ENCODE data around the gene SGMS1. TPM values are rescaled to one million over a fixed set of nuclear protein-coding genes. Genes with fewer than 3 reads are reported as not detected.

SGMS1 gene
- total RNA-seq, 6 experiments from 2014 or later, result 13.6 to 49.8 (median 20.0) TPM

- ATAC-seq, result no peak
- intact Hi-C loops (cut with DNase I), result no loop called here
- no peaks in the 10 kb centered on the region for H3K9me3 ChIP-seq
- no peaks in the 10 kb centered on the region for H3K27me3 ChIP-seq
- 90% methylated on average over 8 of the region's 8 CpGs for whole genome bisulfite sequencing (ENCODE audit: insufficient coverage, low coverage, low lambda C conversion rate, missing lambda C conversion rate)
- H3K27ac ChIP-seq, result no peak overlapping the region
- H3K4me1 ChIP-seq, result no peaks in the 10 kb centered on the region
- no peak for TF ChIP-seq POLR2A (IDR thresholded peaks at IDR 0.05)
- no peak for TF ChIP-seq CTCF (IDR thresholded peaks at IDR 0.05)
- H3K4me3 ChIP-seq, result no peak overlapping the region
- DNase-seq, result no peak
- peaks cover 0 to 11% (median 5%) of the 10 kb centered on the region in 4 donors for H3K36me3 ChIP-seq
These were observed 319.1 kb downstream of the SGMS1 start for GRCh38 chr10:50304660-50305059.

- DNase-seq (no peak), ATAC-seq (no peak)
- Histone ChIP-seq H3K4me1 (no peaks in the 10 kb centered on the region), H3K27ac (no peak overlapping the region), H3K4me3 (no peak overlapping the region), H3K9me3 (no peaks in the 10 kb centered on the region), H3K36me3 (no peaks in the 10 kb centered on the region), H3K27me3 (no peaks in the 10 kb centered on the region)
- no peak for TF ChIP-seq POLR2A (IDR thresholded peaks at IDR 0.05)
- no peak for TF ChIP-seq CTCF (IDR thresholded peaks at IDR 0.05)
- intact Hi-C loops (cut with DNase I), result no loop called here
- WGBS (ENCODE audit: insufficient coverage, low coverage, low lambda C conversion rate, missing lambda C conversion rate), result 90% methylated on average over 1 of the region's 1 CpG
These were observed 323.6 kb downstream of the SGMS1 start for GRCh38 chr10:50299948-50300669.

DNA sequence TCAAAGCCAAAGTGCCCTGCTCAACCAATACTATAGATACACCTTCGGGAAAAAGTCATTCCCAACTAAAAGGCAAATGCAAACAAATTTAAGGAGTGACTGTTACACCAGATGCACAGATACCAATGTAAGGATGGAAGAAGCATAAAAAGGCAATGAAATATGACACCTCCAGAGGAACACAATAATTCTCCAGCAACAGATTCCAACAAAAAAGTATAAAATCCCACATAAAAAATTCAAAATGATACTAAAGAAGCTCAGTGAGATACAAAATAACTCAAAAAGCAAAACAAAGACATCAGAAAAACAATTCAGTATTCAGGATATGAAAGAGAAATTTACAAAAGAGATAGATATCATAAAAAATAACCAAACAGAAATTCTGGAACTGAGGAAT is 328.4 kb downstream of the SGMS1 start:
- no peak for TF ChIP-seq CTCF (IDR thresholded peaks at IDR 0.05)
- TF ChIP-seq POLR2A (IDR thresholded peaks at IDR 0.05), result no peak

GRCh38 chr10:50294582-50294981 is 329.2 kb downstream of the SGMS1 start:
- no peaks in the 10 kb centered on the region for H3K27me3 ChIP-seq
- no CpG with 5 or more reads among the region's 1 CpG for WGBS (ENCODE audit: insufficient coverage, low coverage, low lambda C conversion rate, missing lambda C conversion rate)
- no peak overlapping the region for H3K27ac ChIP-seq
- no peak for ATAC-seq
- no peak overlapping the region for H3K4me3 ChIP-seq
- no peaks in the 10 kb centered on the region for H3K4me1 ChIP-seq
- H3K36me3 ChIP-seq, result no peaks in the 10 kb centered on the region
- no peaks in the 10 kb centered on the region for H3K9me3 ChIP-seq
- no peak for DNase-seq
- TF ChIP-seq CTCF (IDR thresholded peaks at IDR 0.05) (no peak), POLR2A (IDR thresholded peaks at IDR 0.05) (no peak)
- intact Hi-C loops (cut with DNase I), result no loop called here

More for the DNA sequence above, 328.4 kb downstream of the SGMS1 start:
- no peaks in the 10 kb centered on the region for H3K4me1 ChIP-seq
- no peak overlapping the region for H3K27ac ChIP-seq
- H3K9me3 ChIP-seq, result no peaks in the 10 kb centered on the region
- ATAC-seq (no peak), DNase-seq (no peak)
- intact Hi-C loops (cut with DNase I), result no loop called here
- 100% methylated on average over 1 of the region's 1 CpG for WGBS (ENCODE audit: insufficient coverage, low coverage, low lambda C conversion rate, missing lambda C conversion rate)
- H3K4me3 ChIP-seq, result no peak overlapping the region
- no peaks in the 10 kb centered on the region for H3K27me3 ChIP-seq
- no peaks in the 10 kb centered on the region for H3K36me3 ChIP-seq
